GM12872 (cell line): ENCODE data around the gene ZNF571.

Source experiments
- CTCF ChIP-seq: IDR thresholded peaks from 3 replicates; pipeline ENCODE4 v1.5.1; 2011; ENCODE audit warnings: low read depth, mild to moderate bottlenecking, low read length, moderate library complexity; ENCODE audit not compliant: insufficient read depth

ZNF571 gene

GRCh38 chr19:37594304-37594981 is at the start of gene ZNF571, which contains the start of gene ZNF540:
ZNF571 (minus strand) TSS chr19:37594792; CDS start chr19:37586676, 8,116 bp downstream.
ZNF540 (plus strand) TSS chr19:37594876; CDS start chr19:37598448, 3,572 bp downstream.
- TF ChIP-seq CTCF = no peak

GRCh38 chr19:37635076-37636056 is 40.8 kb upstream of the ZNF571 start:
- TF ChIP-seq CTCF = no peak

GRCh38 chr19:37594982-37595382 is 390 bp upstream of the ZNF571 start:
- no peak for TF ChIP-seq CTCF

GRCh38 chr19:37593996-37594303 is 642 bp downstream of the ZNF571 start:
- TF ChIP-seq CTCF = no peak

DNA sequence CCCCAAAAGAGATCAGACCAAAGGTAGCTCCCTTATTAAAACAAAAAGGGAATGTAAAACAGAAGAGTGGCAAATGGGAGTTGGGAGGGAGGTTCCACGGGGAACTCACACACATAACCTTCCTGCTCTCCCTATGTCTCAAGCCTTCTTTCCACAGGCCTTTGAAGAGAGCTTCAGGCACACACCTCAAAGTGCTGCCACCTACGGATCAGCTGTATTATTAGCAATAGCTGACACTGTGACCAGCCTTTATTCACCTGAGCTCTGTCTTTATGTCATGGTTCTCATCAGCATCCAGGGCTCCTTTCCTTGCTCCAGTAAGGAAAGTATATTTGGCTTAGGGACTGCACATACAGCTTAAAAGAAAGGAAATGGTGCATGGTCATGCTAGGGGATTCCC is 11.3 kb downstream of the ZNF571 start:
- TF ChIP-seq CTCF = no peak

DNA sequence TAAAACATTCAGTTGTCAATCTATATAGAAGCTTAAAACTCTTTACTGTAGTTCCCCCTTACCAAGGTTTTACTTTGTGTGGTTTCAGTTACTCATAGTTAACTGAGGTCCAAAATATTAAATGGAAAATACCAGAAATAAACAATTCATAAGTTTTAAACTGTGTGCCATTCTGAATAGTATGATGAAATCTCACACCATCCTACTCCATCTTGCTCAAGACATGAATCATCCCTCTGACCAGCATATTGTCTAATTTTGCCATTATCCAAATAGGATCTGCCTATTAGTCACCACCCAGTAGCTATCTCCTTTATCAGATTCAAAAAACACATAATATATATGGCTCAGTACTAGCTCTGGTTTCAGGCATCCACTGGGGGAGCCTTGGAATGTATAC is 22.4 kb downstream of the ZNF571 start:
- TF ChIP-seq CTCF = no peak

- TF ChIP-seq CTCF = no peak
Observed at GRCh38 chr19:37565370-37565669, 29.3 kb downstream of the ZNF571 start.
